HepG2 (cell line): ENCODE data around the gene BTG3. TPM values are rescaled to one million over a fixed set of nuclear protein-coding genes. Genes with fewer than 3 reads are reported as not detected.

Experiments
- ARID5B ChIP-seq: IDR thresholded peaks from 2 replicates; pipeline ENCODE4 v1.4.0; 2020; ENCODE audit warnings: mild to moderate bottlenecking, missing genetic modification reagents
- ARNTL ChIP-seq: sonication (generic); formaldehyde crosslinking; IDR thresholded peaks from 2 replicates; pipeline ENCODE4 v1.4.0; 2020; ENCODE audit warnings: mild to moderate bottlenecking, missing genetic modification reagents
- FOXM1 ChIP-seq: sonication (generic); formaldehyde crosslinking; IDR thresholded peaks from 2 replicates; pipeline ENCODE4 v1.5.0; 2020; ENCODE audit warnings: missing genetic modification reagents
- NR2F6 ChIP-seq, 2 experiments: IDR thresholded peaks; 2 replicates each; pipeline ENCODE4 v1.6.1; 2016; ENCODE audit warnings: antibody characterized with exemption in 1 of 2, mild to moderate bottlenecking in 1 of 2
- ZMAT5 ChIP-seq: sonication (generic); formaldehyde crosslinking; IDR thresholded peaks from 2 replicates; pipeline ENCODE4 v1.5.0; 2020; ENCODE audit warnings: mild to moderate bottlenecking, low read depth, missing genetic modification reagents, borderline replicate concordance
- ZNF253 ChIP-seq: sonication (generic); formaldehyde crosslinking; IDR thresholded peaks from 2 replicates; pipeline ENCODE4 v1.8.0; 2022; ENCODE audit warnings: mild to moderate bottlenecking, missing genetic modification reagents, borderline replicate concordance
- ZNF382 ChIP-seq: sonication (generic); formaldehyde crosslinking; IDR thresholded peaks from 2 replicates; pipeline ENCODE4 v1.5.0; 2020; ENCODE audit warnings: missing genetic modification reagents, mild to moderate bottlenecking, borderline replicate concordance
- ZNF720 ChIP-seq: sonication (generic); formaldehyde crosslinking; IDR thresholded peaks from 2 replicates; pipeline ENCODE4 v1.4.0; 2020; ENCODE audit warnings: missing genetic modification reagents
- ZSCAN25 ChIP-seq: sonication (generic); formaldehyde crosslinking; IDR thresholded peaks from 2 replicates; pipeline ENCODE4 v1.8.0; 2022; ENCODE audit warnings: mild to moderate bottlenecking, missing genetic modification reagents
- polyA plus RNA-seq, 8 experiments: library from polyadenylated mRNA; depleted of rRNA in 3 of 8; stranded (reverse) in 7 of 8; unstranded in 1 of 8; fragments of >200 nt; fragmentation: Illumina TruSeq in 4 of 8; extraction: Trizol in 4 of 8; gene quantifications; 2 replicates each; pipeline versions ENCODE4 v1.2.1 to v1.2.3, GENCODE V29; 2011 to 2016; ENCODE audit warnings: low read depth in 4 of 8, missing spikeins in 1 of 8, mixed read lengths in 1 of 8; ENCODE audit not compliant: insufficient read depth in 1 of 8
- total RNA-seq, 5 experiments: library from RNA; depleted of rRNA; stranded (reverse); fragments of >200 nt; fragmentation: Illumina TruSeq; extraction: Trizol; gene quantifications; 2 replicates each; pipeline ENCODE4 v1.2.3, GENCODE V29; 2016; ENCODE audit warnings: low read depth in 1 of 5
- TF ChIP-seq, protein P1 (sequence below): sonication (generic); formaldehyde crosslinking; IDR thresholded peaks from 2 replicates; pipeline ENCODE4 v1.4.0; 2020; ENCODE audit warnings: missing genetic modification reagents
- TF ChIP-seq, protein P2 (sequence below): sonication (generic); formaldehyde crosslinking; IDR thresholded peaks from 2 replicates; pipeline ENCODE4 v1.4.0; 2020; ENCODE audit warnings: missing genetic modification reagents, mild to moderate bottlenecking, borderline replicate concordance
- TF ChIP-seq, protein P3 (sequence below), 2 experiments: sonication (generic) in 1 of 2; formaldehyde crosslinking in 1 of 2; IDR thresholded peaks; 2 replicates each; pipeline versions ENCODE4 v1.4.0 to v1.6.1; 2018 to 2020; ENCODE audit warnings: missing genetic modification reagents in 2 of 2, borderline replicate concordance in 1 of 2, low read depth in 1 of 2, mild to moderate bottlenecking in 1 of 2, missing biosample characterization in 1 of 2
- TF ChIP-seq, protein P4 (sequence below): sonication (generic); formaldehyde crosslinking; IDR thresholded peaks from 2 replicates; pipeline ENCODE4 v1.5.0; 2020; ENCODE audit warnings: mild to moderate bottlenecking, missing genetic modification reagents
- TF ChIP-seq, protein P5 (sequence below): sonication (generic); formaldehyde crosslinking; IDR thresholded peaks from 2 replicates; pipeline ENCODE4 v1.8.0; 2022; ENCODE audit warnings: missing genetic modification reagents, low read depth, mild to moderate bottlenecking, borderline replicate concordance

Gene BTG3
- total and polyA plus RNA-seq, 2 of the 13 experiments (the other 11 are each of a cell fraction or from before 2014, with no cell fraction given): 13.9 to 27.4 TPM

DNA sequence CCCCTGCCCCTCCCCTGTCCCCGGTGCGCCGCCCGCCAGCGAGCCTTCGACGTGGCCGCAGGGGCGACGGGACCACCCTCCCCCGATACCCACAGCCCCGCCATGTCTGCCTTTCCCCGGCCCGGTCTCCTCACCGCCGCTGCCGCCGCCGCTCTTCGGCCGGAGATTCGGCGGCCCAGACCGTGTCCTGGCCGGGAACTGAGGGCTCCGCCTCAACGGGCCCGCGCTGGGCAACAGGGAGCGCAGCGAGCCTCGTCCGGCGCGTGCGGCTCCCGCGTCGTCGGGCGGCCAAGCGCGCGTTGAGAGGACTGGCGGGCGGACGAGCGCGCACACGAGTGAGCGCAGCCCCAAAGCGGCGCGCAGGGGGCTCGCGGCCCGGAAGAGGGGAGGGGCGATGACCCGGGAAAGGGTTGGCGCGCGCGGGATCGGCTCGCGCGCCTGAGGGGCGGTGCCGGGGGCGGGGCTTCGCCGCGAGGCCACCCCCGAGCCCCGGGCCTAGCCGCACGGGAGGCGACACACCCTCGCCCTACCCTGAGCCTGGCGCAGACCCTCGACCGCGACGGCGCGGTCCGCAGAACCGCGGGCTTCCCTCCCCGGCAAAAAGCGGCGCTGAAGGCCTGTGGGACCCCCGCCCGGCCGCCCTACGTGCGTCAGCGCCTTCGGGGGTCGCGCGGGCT is at the start of gene BTG3 (continued):
- TF ChIP-seq ZNF253 (CRISPR knock-in tag) (no peak), ZNF720 (no peak), ZMAT5 (CRISPR knock-in tag) (no peak), FOXM1 (CRISPR knock-in tag) (no peak), ZSCAN25 (CRISPR knock-in tag) (no peak), NR2F6 (IDR thresholded peaks at IDR 0.05) (no peak), NR2F6 (CRISPR knock-in tag; IDR thresholded peaks at IDR 0.05) (no peak), ARNTL (peak; percentile 73; the same call in 1 of the 2 replicates), ARID5B (CRISPR knock-in tag) (peak; percentile 26; the same call in 1 of the 2 replicates), ZNF382 (CRISPR knock-in tag) (no peak)
- TF ChIP-seq, protein P1, sequence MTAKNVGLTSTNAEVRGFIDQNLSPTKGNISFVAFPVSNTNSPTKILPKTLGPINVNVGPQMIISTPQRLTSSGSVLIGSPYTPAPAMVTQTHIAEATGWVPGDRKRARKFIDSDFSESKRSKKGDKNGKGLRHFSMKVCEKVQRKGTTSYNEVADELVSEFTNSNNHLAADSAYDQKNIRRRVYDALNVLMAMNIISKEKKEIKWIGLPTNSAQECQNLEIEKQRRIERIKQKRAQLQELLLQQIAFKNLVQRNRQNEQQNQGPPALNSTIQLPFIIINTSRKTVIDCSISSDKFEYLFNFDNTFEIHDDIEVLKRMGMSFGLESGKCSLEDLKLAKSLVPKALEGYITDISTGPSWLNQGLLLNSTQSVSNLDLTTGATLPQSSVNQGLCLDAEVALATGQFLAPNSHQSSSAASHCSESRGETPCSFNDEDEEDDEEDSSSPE (CRISPR knock-in tag): peak; percentile 91
- TF ChIP-seq, protein P2, sequence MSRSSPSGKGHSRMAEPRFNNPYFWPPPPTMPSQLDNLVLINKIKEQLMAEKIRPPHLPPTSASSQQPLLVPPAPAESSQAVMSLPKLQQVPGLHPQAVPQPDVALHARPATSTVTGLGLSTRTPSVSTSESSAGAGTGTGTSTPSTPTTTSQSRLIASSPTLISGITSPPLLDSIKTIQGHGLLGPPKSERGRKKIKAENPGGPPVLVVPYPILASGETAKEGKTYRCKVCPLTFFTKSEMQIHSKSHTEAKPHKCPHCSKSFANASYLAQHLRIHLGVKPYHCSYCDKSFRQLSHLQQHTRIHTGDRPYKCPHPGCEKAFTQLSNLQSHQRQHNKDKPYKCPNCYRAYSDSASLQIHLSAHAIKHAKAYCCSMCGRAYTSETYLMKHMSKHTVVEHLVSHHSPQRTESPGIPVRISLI (CRISPR knock-in tag): peak; percentile 7; the same call in 1 of the 2 replicates
- TF ChIP-seq, protein P3, sequence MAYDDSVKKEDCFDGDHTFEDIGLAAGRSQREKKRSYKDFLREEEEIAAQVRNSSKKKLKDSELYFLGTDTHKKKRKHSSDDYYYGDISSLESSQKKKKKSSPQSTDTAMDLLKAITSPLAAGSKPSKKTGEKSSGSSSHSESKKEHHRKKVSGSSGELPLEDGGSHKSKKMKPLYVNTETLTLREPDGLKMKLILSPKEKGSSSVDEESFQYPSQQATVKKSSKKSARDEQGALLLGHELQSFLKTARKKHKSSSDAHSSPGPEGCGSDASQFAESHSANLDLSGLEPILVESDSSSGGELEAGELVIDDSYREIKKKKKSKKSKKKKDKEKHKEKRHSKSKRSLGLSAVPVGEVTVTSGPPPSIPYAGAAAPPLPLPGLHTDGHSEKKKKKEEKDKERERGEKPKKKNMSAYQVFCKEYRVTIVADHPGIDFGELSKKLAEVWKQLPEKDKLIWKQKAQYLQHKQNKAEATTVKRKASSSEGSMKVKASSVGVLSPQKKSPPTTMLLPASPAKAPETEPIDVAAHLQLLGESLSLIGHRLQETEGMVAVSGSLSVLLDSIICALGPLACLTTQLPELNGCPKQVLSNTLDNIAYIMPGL (CRISPR knock-in tag; IDR thresholded peaks at IDR 0.05; ENCODE audit: borderline replicate concordance in 1 of 2, low read depth in 1 of 2): peak; percentile 63 to 79
- TF ChIP-seq, protein P4, sequence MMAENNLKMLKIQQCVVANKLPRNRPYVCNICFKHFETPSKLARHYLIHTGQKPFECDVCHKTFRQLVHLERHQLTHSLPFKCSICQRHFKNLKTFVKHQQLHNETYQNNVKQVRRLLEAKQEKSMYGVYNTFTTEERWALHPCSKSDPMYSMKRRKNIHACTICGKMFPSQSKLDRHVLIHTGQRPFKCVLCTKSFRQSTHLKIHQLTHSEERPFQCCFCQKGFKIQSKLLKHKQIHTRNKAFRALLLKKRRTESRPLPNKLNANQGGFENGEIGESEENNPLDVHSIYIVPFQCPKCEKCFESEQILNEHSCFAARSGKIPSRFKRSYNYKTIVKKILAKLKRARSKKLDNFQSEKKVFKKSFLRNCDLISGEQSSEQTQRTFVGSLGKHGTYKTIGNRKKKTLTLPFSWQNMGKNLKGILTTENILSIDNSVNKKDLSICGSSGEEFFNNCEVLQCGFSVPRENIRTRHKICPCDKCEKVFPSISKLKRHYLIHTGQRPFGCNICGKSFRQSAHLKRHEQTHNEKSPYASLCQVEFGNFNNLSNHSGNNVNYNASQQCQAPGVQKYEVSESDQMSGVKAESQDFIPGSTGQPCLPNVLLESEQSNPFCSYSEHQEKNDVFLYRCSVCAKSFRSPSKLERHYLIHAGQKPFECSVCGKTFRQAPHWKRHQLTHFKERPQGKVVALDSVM: no peak
- TF ChIP-seq, protein P5, sequence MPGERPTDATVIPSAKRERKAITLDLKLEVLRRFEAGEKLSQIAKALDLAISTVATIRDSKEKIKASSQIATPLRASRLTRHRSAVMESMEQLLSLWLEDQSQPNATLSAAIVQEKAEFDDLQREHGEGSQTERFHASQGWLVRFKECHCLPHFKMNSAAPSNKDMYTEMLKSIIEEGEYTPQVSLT (CRISPR knock-in tag): no peak
